GM12801 (cell line): ENCODE measurements around the gene GRM8.

Experiments used
- CTCF ChIP-seq: IDR thresholded peaks from one replicate; pipeline ENCODE4 v1.5.1; 2011; ENCODE audit warnings: control low read depth; ENCODE audit not compliant: insufficient read length; ENCODE audit errors: extremely low read depth

The GRM8 gene

DNA sequence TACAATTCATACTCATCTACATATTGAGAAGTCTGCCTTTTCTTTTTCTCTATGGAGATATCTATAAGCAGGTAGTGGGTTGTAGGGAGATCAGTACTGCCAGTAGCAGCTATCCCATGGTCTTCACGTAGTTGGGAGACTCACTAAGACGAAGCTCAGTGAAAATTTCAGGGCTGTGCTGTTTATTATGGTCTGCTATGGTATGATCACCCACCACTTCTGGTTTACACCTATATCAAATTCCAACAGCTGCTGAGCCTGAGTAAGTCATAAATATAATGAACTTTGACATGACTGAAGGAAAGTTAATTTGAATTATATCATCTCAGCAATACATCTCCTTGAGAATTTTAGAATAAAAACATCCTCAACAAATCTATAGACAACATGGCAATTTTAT, 741.7 kb downstream of the GRM8 start:
- TF ChIP-seq CTCF: no peak

- TF ChIP-seq CTCF: no peak
These were observed 751.1 kb downstream of the GRM8 start for GRCh38 chr7:126501617-126502016.

DNA sequence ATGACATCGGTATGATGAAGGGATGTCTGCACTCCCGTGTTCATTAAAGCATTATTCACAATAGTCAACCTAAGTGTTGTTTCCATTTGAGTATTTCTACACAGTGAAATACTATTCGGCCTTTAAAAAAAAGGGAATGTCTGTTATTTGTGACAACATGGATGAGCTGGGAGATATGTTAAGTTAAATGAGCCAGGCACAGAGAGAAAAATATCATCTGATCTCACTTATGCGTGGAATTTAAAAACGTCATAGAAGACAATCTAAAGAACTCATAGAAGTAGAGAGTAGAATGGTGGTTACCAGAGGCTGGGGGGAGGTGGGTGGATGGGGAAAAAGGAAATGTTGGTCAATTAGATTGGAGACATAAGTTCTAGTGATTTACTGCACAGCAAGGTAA, 753.3 kb downstream of the GRM8 start:
- TF ChIP-seq CTCF: no peak

- TF ChIP-seq CTCF: no peak
These were observed 757.0 kb downstream of the GRM8 start for GRCh38 chr7:126495733-126496132.

DNA sequence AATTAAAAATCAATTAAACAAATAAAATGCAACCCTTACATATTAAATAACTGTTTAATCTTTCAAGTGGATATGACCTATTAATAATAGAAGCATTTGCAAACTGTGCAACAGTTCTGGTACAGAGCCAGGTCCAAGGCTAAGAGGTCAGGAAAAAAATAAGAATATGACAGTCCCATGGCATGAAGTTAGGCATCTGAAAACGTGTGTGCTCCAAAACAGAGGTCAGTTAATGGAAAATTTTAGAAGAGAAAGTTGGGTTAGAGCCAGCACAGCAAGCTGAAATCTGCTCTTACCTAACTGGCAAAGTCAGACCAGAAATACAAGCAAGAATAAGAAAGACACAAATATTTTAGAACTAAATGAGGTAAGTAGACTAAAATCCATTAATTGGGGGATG, 757.7 kb downstream of the GRM8 start:
- TF ChIP-seq CTCF: no peak

- no peak for TF ChIP-seq CTCF
These were observed 758.9 kb downstream of the GRM8 start for GRCh38 chr7:126493801-126494200.

- no peak for TF ChIP-seq CTCF
These were observed 762.9 kb downstream of the GRM8 start for GRCh38 chr7:126489874-126490273.

DNA sequence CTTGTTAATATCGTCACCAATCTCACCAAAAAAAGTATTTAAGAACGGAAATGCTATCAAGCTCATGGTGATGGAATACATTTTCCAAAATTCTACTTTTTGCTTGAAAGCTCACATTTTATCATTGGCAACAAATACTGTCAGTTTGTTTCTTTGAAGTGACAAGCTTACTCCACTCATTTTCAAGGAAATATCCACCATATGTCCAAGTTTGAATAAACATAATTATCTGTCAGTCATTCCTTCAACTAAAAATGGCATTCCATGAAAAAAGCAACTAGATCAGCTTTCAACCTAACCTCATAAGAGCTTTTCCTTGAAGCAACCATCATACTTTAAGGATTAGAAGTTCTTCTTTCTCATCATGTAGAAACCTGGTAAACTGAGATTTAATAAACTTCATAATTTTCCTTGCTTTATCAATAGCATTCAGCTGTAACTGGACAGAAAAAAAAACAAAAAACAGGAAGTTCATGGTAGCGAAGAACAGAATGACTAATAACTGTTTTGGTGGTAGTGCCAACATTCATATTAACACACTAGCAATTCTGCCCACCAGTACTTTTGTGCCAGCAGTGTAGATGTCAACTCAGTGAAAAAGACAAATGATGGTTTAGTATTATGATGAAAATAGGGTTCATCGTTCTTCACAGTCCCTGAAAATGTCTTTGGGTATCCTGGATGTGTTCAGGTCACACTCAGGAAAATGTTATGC, 764.9 kb downstream of the GRM8 start:
- no peak for TF ChIP-seq CTCF
